Smooth muscle cell (in vitro differentiated cells): ENCODE measurements around the gene TMEM18. TPM values are rescaled to one million over a fixed set of nuclear protein-coding genes. Genes with fewer than 3 reads are reported as not detected.

Experiments used
- DNase-seq: peaks from one replicate; lab custom pipeline; 2025; ENCODE audit not compliant: unreplicated experiment; lab: John Stamatoyannopoulos, UW
- H2AFZ ChIP-seq: fragments of 200-600 bp; sonication (generic); 2 replicates; pipeline ENCODE4 v1.6.0; 2016; ENCODE audit warnings: antibody characterized with exemption, low read depth, mild to moderate bottlenecking
- H3F3A ChIP-seq: fragments of 200-600 bp; sonication (generic); 2 replicates; pipeline ENCODE4 v1.6.0; 2017; ENCODE audit warnings: antibody characterized with exemption, low read depth
- H3K27ac ChIP-seq: fragments of 200-600 bp; sonication (generic); 2 replicates; pipeline ENCODE4 v1.5.1; 2016; ENCODE audit warnings: low read depth, mild to moderate bottlenecking
- H3K27me3 ChIP-seq: fragments of 200-600 bp; sonication (generic); 2 replicates; pipeline ENCODE4 v1.6.1; 2016; ENCODE audit warnings: low read depth, mild to moderate bottlenecking
- H3K36me3 ChIP-seq: fragments of 200-600 bp; sonication (generic); 2 replicates; pipeline ENCODE4 v1.5.1; 2016; ENCODE audit warnings: low read depth
- H3K4me1 ChIP-seq: fragments of 200-600 bp; sonication (generic); 2 replicates; pipeline ENCODE4 v1.5.1; 2016; ENCODE audit warnings: low read depth
- H3K4me2 ChIP-seq: fragments of 200-600 bp; sonication (generic); 2 replicates; pipeline ENCODE4 v1.6.0; 2016; ENCODE audit warnings: mild to moderate bottlenecking
- H3K4me3 ChIP-seq: fragments of 200-600 bp; sonication (generic); 2 replicates; pipeline ENCODE4 v1.5.1; 2016; ENCODE audit warnings: mild to moderate bottlenecking
- H3K79me2 ChIP-seq: fragments of 200-600 bp; sonication (generic); 2 replicates; pipeline ENCODE4 v1.6.0; 2016; ENCODE audit warnings: low read depth, mild to moderate bottlenecking
- H3K9ac ChIP-seq: fragments of 200-600 bp; sonication (generic); 2 replicates; pipeline ENCODE4 v1.6.0; 2016; ENCODE audit warnings: low read depth
- H3K9me3 ChIP-seq: fragments of 200-600 bp; sonication (generic); replicated peaks from 2 replicates; pipeline ENCODE4 v1.5.1; 2016; ENCODE audit warnings: low read depth
- H4K20me1 ChIP-seq: fragments of 200-600 bp; sonication (generic); 2 replicates; pipeline ENCODE4 v1.6.0; 2016; ENCODE audit warnings: low read depth
- WGBS: methylation state at CpG from one replicate; pipeline ENCODE4 v1.1.7; 2016; ENCODE audit warnings: low lambda C conversion rate; 5-methylcytosine and 5-hydroxymethylcytosine counted together
- polyA plus RNA-seq: library from polyadenylated mRNA; unstranded; fragments of >200 nt; fragmentation: Nextera tagmentation; extraction: Ambion mirVana; gene quantifications from 2 replicates; pipeline ENCODE4 v1.2.1, GENCODE V29; 2016
- total RNA-seq: library from RNA; depleted of rRNA; stranded (reverse); fragments of >200 nt; gene quantifications from 2 replicates; pipeline ENCODE4 v1.2.3, GENCODE V29; 2014
- TF ChIP-seq, protein P1 (sequence below): fragments of 200-600 bp; sonication (generic); IDR thresholded peaks from 2 replicates; pipeline ENCODE4 v1.5.1; 2017; ENCODE audit warnings: borderline replicate concordance, mild to moderate bottlenecking, antibody characterized with exemption; ENCODE audit not compliant: insufficient read depth, poor library complexity, severe bottlenecking

The TMEM18 gene
- total and polyA plus RNA-seq, 2 experiments from 2014 or later, result 18.3 to 29.1 TPM

DNA sequence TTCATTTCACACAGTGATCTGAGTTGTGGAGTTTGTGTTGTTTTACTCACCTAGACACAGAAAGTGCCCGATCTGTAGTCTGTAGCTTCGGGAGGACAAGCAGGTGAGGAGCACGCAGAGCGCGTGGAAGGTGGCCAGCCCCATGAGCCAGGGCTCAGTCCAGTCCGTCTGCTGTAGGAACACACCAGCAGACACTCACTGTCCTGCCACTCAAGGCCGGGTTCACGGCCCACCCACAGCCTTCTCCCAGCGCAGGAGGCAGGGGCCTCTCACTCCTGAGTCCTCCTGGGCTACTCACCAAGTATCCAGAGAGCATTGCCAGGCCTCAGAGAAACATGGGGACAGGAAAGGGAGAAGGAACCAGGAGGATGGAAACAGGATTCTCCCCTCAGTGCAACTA, 1.7 kb downstream of the TMEM18 start:
- TF ChIP-seq, protein P1, sequence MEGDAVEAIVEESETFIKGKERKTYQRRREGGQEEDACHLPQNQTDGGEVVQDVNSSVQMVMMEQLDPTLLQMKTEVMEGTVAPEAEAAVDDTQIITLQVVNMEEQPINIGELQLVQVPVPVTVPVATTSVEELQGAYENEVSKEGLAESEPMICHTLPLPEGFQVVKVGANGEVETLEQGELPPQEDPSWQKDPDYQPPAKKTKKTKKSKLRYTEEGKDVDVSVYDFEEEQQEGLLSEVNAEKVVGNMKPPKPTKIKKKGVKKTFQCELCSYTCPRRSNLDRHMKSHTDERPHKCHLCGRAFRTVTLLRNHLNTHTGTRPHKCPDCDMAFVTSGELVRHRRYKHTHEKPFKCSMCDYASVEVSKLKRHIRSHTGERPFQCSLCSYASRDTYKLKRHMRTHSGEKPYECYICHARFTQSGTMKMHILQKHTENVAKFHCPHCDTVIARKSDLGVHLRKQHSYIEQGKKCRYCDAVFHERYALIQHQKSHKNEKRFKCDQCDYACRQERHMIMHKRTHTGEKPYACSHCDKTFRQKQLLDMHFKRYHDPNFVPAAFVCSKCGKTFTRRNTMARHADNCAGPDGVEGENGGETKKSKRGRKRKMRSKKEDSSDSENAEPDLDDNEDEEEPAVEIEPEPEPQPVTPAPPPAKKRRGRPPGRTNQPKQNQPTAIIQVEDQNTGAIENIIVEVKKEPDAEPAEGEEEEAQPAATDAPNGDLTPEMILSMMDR, result no peak
- H3K27ac ChIP-seq, result peak overlapping the region; percentile 78
- 94% methylated on average over 9 of the region's 9 CpGs for WGBS
- H2AFZ ChIP-seq, result no peak overlapping the region
- peaks cover 3% of the 10 kb centered on the region for H3F3A ChIP-seq
- peaks cover 23% of the 10 kb centered on the region for H3K79me2 ChIP-seq
- H3K4me1 ChIP-seq, result peaks cover 4% of the 10 kb centered on the region
- no peaks in the 10 kb centered on the region for H3K9me3 ChIP-seq
- H3K9ac ChIP-seq, result peak overlapping the region; percentile 21
- H3K4me2 ChIP-seq, result peak overlapping the region; percentile 46
- H3K36me3 ChIP-seq, result no peaks in the 10 kb centered on the region
- H4K20me1 ChIP-seq, result peaks cover 40% of the 10 kb centered on the region
- H3K4me3 ChIP-seq, result no peak overlapping the region
- no peak for DNase-seq
- no peaks in the 10 kb centered on the region for H3K27me3 ChIP-seq

DNA sequence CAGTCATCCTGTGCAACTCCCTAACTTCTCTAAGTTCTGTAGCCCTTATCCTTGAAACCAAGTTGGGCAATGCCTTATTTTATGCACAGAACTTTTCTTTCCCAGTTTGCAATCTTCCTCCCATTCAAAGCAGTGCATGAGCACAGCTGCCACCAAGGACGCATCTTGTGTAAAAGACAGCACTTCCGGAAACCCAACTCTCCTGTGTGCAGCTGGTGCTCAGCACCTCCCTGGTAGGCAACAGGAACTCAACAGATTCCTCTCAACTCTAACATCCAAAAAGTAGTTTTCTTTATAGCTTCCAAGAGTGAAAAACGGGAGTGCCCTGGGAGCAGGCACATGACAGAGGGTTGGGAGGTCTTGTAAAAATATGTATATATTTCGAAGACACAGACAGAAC, 2.2 kb downstream of the TMEM18 start:
- no peak overlapping the region for H3K9ac ChIP-seq
- TF ChIP-seq, protein P1, result no peak
- H3K79me2 ChIP-seq, result peaks cover 23% of the 10 kb centered on the region
- no peak overlapping the region for H3K4me2 ChIP-seq
- H3F3A ChIP-seq, result peaks cover 3% of the 10 kb centered on the region
- H3K9me3 ChIP-seq, result no peaks in the 10 kb centered on the region
- H3K36me3 ChIP-seq, result no peaks in the 10 kb centered on the region
- H3K4me3 ChIP-seq, result no peak overlapping the region
- peaks cover 4% of the 10 kb centered on the region for H3K4me1 ChIP-seq
- H2AFZ ChIP-seq, result no peak overlapping the region
- no peak for DNase-seq
- no peaks in the 10 kb centered on the region for H3K27me3 ChIP-seq
- 96% methylated on average over 4 of the region's 4 CpGs for WGBS
- peaks cover 40% of the 10 kb centered on the region for H4K20me1 ChIP-seq
- peak overlapping the region; percentile 78 for H3K27ac ChIP-seq

DNA sequence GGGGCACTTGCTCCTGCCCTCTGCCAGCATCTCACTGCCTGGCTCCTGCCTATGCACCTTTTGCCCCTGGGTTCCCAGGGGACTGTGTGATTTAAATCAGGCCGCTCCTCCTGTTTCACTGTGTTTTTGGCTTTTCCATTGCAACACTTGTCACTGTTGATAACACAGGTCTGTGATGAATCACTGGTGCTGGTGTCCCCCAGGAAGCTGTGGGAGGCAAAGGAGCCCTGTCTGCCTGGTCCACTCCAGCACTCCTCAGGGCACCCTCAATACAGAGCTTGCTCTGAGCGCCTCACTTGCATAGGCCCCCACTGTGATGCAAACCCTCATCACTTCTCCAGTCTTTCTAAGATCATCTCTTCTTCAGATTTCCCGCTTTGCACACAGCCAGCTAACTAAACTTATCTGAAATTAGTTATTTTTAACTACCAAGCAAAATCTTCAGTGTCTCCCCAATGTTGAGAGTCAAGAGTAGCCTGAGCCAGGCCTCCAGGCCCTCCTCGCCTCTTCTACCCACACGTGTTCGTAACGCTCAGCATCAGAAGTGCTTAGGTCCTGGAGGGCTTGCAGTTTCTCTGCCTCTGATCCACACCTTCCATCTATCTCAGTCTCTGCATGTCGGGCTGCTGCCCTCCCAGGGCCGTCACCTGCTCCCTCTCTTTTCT, 2.8 kb downstream of the TMEM18 start:
- H3K79me2 ChIP-seq, result peaks cover 23% of the 10 kb centered on the region
- H3K27ac ChIP-seq, result no peak overlapping the region
- H3K36me3 ChIP-seq, result peaks cover 1% of the 10 kb centered on the region
- no peaks in the 10 kb centered on the region for H3K27me3 ChIP-seq
- H3K9ac ChIP-seq, result no peak overlapping the region
- DNase-seq, result no peak
- TF ChIP-seq, protein P1, result no peak
- no peak overlapping the region for H3K4me3 ChIP-seq
- no peak overlapping the region for H3K4me2 ChIP-seq
- peaks cover 40% of the 10 kb centered on the region for H4K20me1 ChIP-seq
- H2AFZ ChIP-seq, result no peak overlapping the region
- peaks cover 3% of the 10 kb centered on the region for H3F3A ChIP-seq
- H3K9me3 ChIP-seq, result no peaks in the 10 kb centered on the region
- WGBS, result 87% methylated on average over 9 of the region's 9 CpGs
- peaks cover 4% of the 10 kb centered on the region for H3K4me1 ChIP-seq
